Activated T-cell treated with anti-CD3 and anti-CD28 coated beads, Interleukin-2, amount 50 U/mL, for 4 hours (primary cell): ENCODE data around the gene CLEC9A. TPM values are rescaled to one million over a fixed set of nuclear protein-coding genes. Genes with fewer than 3 reads are reported as not detected.

Experiments
- ATAC-seq, 2 donors: fragments of 200-7000 bp; cut with Tn5 transposase; one replicate each; pipeline ENCODE4 v1.10.0; 2021
- DNase-seq: peaks from one replicate; pipeline ENCODE4 v3.0.0-alpha.2; 2020
- H3K27me3 Mint-ChIP-seq: one replicate; pipeline ENCODE4 v1.8.0; 2021; ENCODE audit warnings: low read depth, mixed read lengths
- H3K36me3 Mint-ChIP-seq: one replicate; pipeline ENCODE4 v1.8.0; 2022; ENCODE audit warnings: mixed read lengths; ENCODE audit not compliant: insufficient read depth
- H3K4me1 Mint-ChIP-seq: one replicate; pipeline ENCODE4 v1.8.0; 2021; ENCODE audit warnings: low read depth, mixed read lengths
- H3K4me3 Mint-ChIP-seq: one replicate; pipeline ENCODE4 v1.8.0; 2021; ENCODE audit warnings: mild to moderate bottlenecking, moderate library complexity, mixed read lengths
- H3K9me3 Mint-ChIP-seq: one replicate; pipeline ENCODE4 v1.8.0; 2021; ENCODE audit warnings: mixed read lengths
- total RNA-seq, 3 donors: library from RNA; stranded (reverse); gene quantifications; one replicate each; pipeline ENCODE4 v1.2.1, GENCODE V29; 2021

CLEC9A gene
- total RNA-seq, 3 donors from 2014 or later, result not detected

GRCh38 chr12:10110256-10110844 lies 79.9 kb downstream of the CLEC9A start:
- Mint-ChIP-seq H3K9me3 (no peaks in the 10 kb centered on the region), H3K4me3 (no peak overlapping the region), H3K27me3 (peaks cover 15% of the 10 kb centered on the region), H3K4me1 (no peaks in the 10 kb centered on the region), H3K36me3 (no peaks in the 10 kb centered on the region)
- no peak for ATAC-seq
- no peak for DNase-seq

- Mint-ChIP-seq H3K4me1 (no peaks in the 10 kb centered on the region), H3K36me3 (no peaks in the 10 kb centered on the region), H3K4me3 (no peak overlapping the region), H3K9me3 (no peaks in the 10 kb centered on the region), H3K27me3 (peaks cover 8% of the 10 kb centered on the region)
- DNase-seq (no peak), ATAC-seq (no peak)
Observed at GRCh38 chr12:10111451-10111850, 81.0 kb downstream of the CLEC9A start.

GRCh38 chr12:10113075-10113474 lies 82.6 kb downstream of the CLEC9A start:
- no peak for DNase-seq
- no peaks in the 10 kb centered on the region for H3K9me3 Mint-ChIP-seq
- no peak overlapping the region for H3K4me3 Mint-ChIP-seq
- ATAC-seq, result no peak
- no peaks in the 10 kb centered on the region for H3K27me3 Mint-ChIP-seq
- no peaks in the 10 kb centered on the region for H3K4me1 Mint-ChIP-seq
- H3K36me3 Mint-ChIP-seq, result no peaks in the 10 kb centered on the region

GRCh38 chr12:10113920-10114319 lies 83.4 kb downstream of the CLEC9A start:
- Mint-ChIP-seq H3K9me3 (no peaks in the 10 kb centered on the region), H3K27me3 (no peaks in the 10 kb centered on the region), H3K4me3 (no peak overlapping the region), H3K4me1 (no peaks in the 10 kb centered on the region), H3K36me3 (no peaks in the 10 kb centered on the region)
- no peak for ATAC-seq
- no peak for DNase-seq

DNA sequence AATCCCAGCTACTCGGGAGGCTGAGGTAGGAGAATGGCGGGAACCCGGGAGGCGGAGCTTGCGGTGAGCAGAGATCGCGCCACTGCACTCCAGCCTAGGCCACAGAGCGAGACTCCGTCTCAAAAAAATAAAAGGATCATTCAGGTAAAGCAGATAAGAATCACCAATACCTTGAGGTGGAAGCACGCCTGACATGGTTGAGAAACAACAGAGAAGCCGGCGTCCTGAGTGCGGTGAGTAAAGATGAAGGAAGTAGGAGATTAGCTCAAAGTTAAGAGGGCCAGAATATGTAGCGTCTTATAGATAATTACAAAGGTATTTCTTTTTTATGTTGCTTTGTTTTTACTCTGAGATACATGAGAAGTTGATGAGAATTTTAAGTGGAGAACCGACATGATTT lies 84.8 kb downstream of the CLEC9A start:
- Mint-ChIP-seq H3K9me3 (no peaks in the 10 kb centered on the region), H3K36me3 (no peaks in the 10 kb centered on the region), H3K4me1 (no peaks in the 10 kb centered on the region), H3K4me3 (no peak overlapping the region), H3K27me3 (no peaks in the 10 kb centered on the region)
- DNase-seq, result no peak
- ATAC-seq, result no peak

Other genes starting within 250 kb of the CLEC9A start
- not detected for gene KLRF1, start 203.2 kb upstream of the CLEC9A start, total RNA-seq
- gene CLEC2B, start 161.3 kb upstream of the CLEC9A start, total RNA-seq, result 10 to 100 TPM in 1 of 3 donors, 1 to 10 TPM in 2; 8.4 to 13.7 (median 8.9) TPM
- gene KLRF2, start 149.2 kb upstream of the CLEC9A start, total RNA-seq, result not detected
- gene CLEC2A, start 98.3 kb upstream of the CLEC9A start, total RNA-seq, result not detected
- not detected for gene CLEC12A, start 59.3 kb upstream of the CLEC9A start, total RNA-seq
- gene CLEC1B, start 31.6 kb upstream of the CLEC9A start, total RNA-seq, result not detected
- gene CLEC12B, start 20.1 kb upstream of the CLEC9A start, total RNA-seq, result not detected
- not detected for gene CLEC1A, start 68.3 kb downstream of the CLEC9A start, total RNA-seq
- under 1 TPM in 2 of 3 donors, not detected in 1; 0.16 to 0.69 TPM for gene CLEC7A, start 99.5 kb downstream of the CLEC9A start, total RNA-seq
- not detected for gene OLR1, start 141.4 kb downstream of the CLEC9A start, total RNA-seq
- gene TMEM52B, start 148.3 kb downstream of the CLEC9A start, total RNA-seq, result not detected
- gene GABARAPL1, start 182.2 kb downstream of the CLEC9A start, total RNA-seq, result 10 to 100 TPM in 1 of 3 donors, 1 to 10 TPM in 2; 6.3 to 10.4 (median 9.3) TPM